HEK293 (cell line): ENCODE data around the gene COPE.

Experiments used
- CTCF ChIA-PET: fragments of 350-600 bp; formaldehyde crosslinking; extraction: SDS; loops from one replicate; lab custom pipeline; 2021; ENCODE audit warnings: antibody characterized with exemption; lab: Yijun Ruan, JAX
- POLR2A ChIA-PET: fragments of 300-600 bp; formaldehyde crosslinking; extraction: SDS; loops from one replicate; lab custom pipeline; 2020; ENCODE audit warnings: antibody characterized with exemption, inconsistent platforms; lab: Yijun Ruan, JAX
- H3K27ac ChIP-seq: fragments of 200-500 bp; sonication (Bioruptor generic); 2 replicates; pipeline ENCODE4 v1.5.1; 2014; ENCODE audit warnings: low read depth, low read length, control low read depth, inconsistent platforms; ENCODE audit errors: extremely low read depth
- H3K36me3 ChIP-seq, 2 experiments: fragments of 200-500 bp in 1 of 2; sonication (Bioruptor generic) in 1 of 2; 1 replicate in 1 of 2; 2 replicates in 1 of 2; pipeline ENCODE4 v1.5.1; 2014 to 2017; ENCODE audit warnings: inconsistent platforms in 2 of 2, low read length in 2 of 2; ENCODE audit not compliant: control insufficient read depth in 2 of 2, insufficient read depth in 1 of 2
- H3K4me1 ChIP-seq: fragments of 200-500 bp; sonication (Bioruptor generic); 2 replicates; pipeline ENCODE4 v1.5.1; 2014; ENCODE audit warnings: mild to moderate bottlenecking, low read length, inconsistent platforms; ENCODE audit not compliant: control insufficient read depth, insufficient read depth
- H3K4me3 ChIP-seq: 2 replicates; pipeline ENCODE4 v1.5.1; 2011; ENCODE audit warnings: low read depth, mild to moderate bottlenecking, control low read depth, low read length, moderate library complexity
- H3K9me3 ChIP-seq: fragments of 200-500 bp; sonication (Bioruptor generic); 2 replicates; pipeline ENCODE4 v1.5.1; 2014; ENCODE audit warnings: low read depth, low read length, inconsistent platforms; ENCODE audit not compliant: control insufficient read depth, insufficient read depth
- EGR2 ChIP-seq: fragments of 450-650 bp; formaldehyde crosslinking; IDR thresholded peaks from 2 replicates; pipeline ENCODE4 v1.5.1; 2016; ENCODE audit warnings: low read depth, missing biosample characterization, missing genetic modification characterization
- KLF9 ChIP-seq: fragments of 450-650 bp; formaldehyde crosslinking; IDR thresholded peaks from 2 replicates; pipeline ENCODE4 v1.5.1; 2016; ENCODE audit warnings: missing biosample characterization, missing genetic modification characterization, low read depth
- MYNN ChIP-seq: fragments of 450-650 bp; formaldehyde crosslinking; IDR thresholded peaks from 2 replicates; pipeline ENCODE4 v1.5.1; 2016; ENCODE audit warnings: missing biosample characterization, missing genetic modification characterization, borderline replicate concordance
- TRIM28 ChIP-seq: IDR thresholded peaks from 2 replicates; pipeline ENCODE4 v1.6.1; 2011; ENCODE audit warnings: low read length, control low read depth, borderline replicate concordance
- ZBTB8A ChIP-seq: fragments of 450-650 bp; formaldehyde crosslinking; IDR thresholded peaks from 2 replicates; pipeline ENCODE4 v1.5.1; 2016; ENCODE audit warnings: missing biosample characterization, missing genetic modification characterization
- ZFHX2 ChIP-seq: fragments of 450-650 bp; formaldehyde crosslinking; conservative IDR thresholded peaks from 2 replicates; pipeline ENCODE4 v1.5.1; 2016; ENCODE audit warnings: missing biosample characterization, missing genetic modification characterization
- ZNF202 ChIP-seq: fragments of 450-650 bp; formaldehyde crosslinking; IDR thresholded peaks from 2 replicates; pipeline ENCODE4 v1.5.1; 2016; ENCODE audit warnings: missing biosample characterization, missing genetic modification characterization, borderline replicate concordance
- ZNF221 ChIP-seq: fragments of 450-650 bp; formaldehyde crosslinking; IDR thresholded peaks from 2 replicates; pipeline ENCODE4 v1.5.1; 2017; ENCODE audit warnings: missing biosample characterization, missing genetic modification characterization, borderline replicate concordance
- ZNF23 ChIP-seq: fragments of 450-650 bp; formaldehyde crosslinking; IDR thresholded peaks from 2 replicates; pipeline ENCODE4 v1.5.1; 2016; ENCODE audit warnings: missing biosample characterization, missing genetic modification characterization, borderline replicate concordance
- ZNF341 ChIP-seq: fragments of 450-650 bp; formaldehyde crosslinking; IDR thresholded peaks from 2 replicates; pipeline ENCODE4; 2016; ENCODE audit warnings: low read depth, missing biosample characterization, missing genetic modification characterization
- ZNF366 ChIP-seq: fragments of 450-650 bp; formaldehyde crosslinking; conservative IDR thresholded peaks from 2 replicates; pipeline ENCODE4 v1.5.1; 2016; ENCODE audit warnings: missing biosample characterization, missing genetic modification characterization
- ZNF521 ChIP-seq: fragments of 450-650 bp; formaldehyde crosslinking; IDR thresholded peaks from 2 replicates; pipeline ENCODE4 v1.5.1; 2017; ENCODE audit warnings: missing biosample characterization, mild to moderate bottlenecking, missing genetic modification characterization
- ZNF596 ChIP-seq: fragments of 450-650 bp; IDR thresholded peaks from 2 replicates; pipeline ENCODE4 v1.5.0; 2018; ENCODE audit warnings: missing biosample characterization, mild to moderate bottlenecking, missing genetic modification characterization, moderate library complexity
- TF ChIP-seq, protein P1 (sequence below): fragments of 450-650 bp; formaldehyde crosslinking; IDR thresholded peaks from 2 replicates; pipeline ENCODE4 v1.5.1; 2017; ENCODE audit warnings: missing biosample characterization, missing genetic modification characterization
- TF ChIP-seq, protein P2 (sequence below): fragments of 450-650 bp; formaldehyde crosslinking; IDR thresholded peaks from 2 replicates; pipeline ENCODE4 v1.5.1; 2016; ENCODE audit warnings: missing biosample characterization, missing genetic modification characterization

COPE gene

DNA sequence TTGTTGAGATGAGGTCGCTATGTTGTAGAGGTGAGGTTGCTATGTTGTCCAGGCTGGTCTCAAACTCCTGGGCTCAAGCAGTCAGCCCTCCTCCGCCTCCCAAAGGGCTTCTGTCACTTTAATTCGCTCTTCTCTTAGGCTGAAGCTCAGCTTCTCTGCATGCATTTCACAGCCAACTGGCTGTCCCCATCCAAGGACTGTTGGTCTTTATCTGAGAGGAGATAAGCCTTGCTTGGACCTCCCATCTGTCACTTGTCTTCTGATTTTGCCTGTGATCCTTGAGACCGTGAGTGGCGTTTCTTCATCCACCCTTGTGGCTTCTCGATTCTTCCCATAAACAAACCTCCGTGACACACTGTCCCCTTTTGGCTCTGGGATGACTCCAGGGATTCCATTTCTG, 47.6 kb downstream of the COPE start:
- Histone ChIP-seq H3K27ac (no peak overlapping the region), H3K4me1 (peaks cover 5% of the 10 kb centered on the region), H3K4me3 (no peak overlapping the region), H3K9me3 (no peaks in the 10 kb centered on the region), H3K36me3 (peaks cover 4 to 46% of the 10 kb centered on the region in 2 experiments; a peak in 2 of 3 replicates)
- TF ChIP-seq ZNF23 (tag by site-specific recombination) (no peak), ZBTB8A (tag by site-specific recombination) (peak; percentile 44), ZNF341 (tag by site-specific recombination) (peak; percentile 60; the same call in 1 of the 2 replicates), ZNF596 (no peak), TRIM28 (peak; percentile 12; the same call in 1 of the 2 replicates)
- ChIA-PET CTCF (interaction anchor here (0.7 to 1.6 kb wide), 3 partner anchors 8 to 15 kb away, joined by 3 to 5 read pairs (median 4); no protein-coding TSS in a partner anchor), POLR2A (interaction anchor here (1.2 kb wide), 1 partner anchor 8 kb away, joined by 7 read pairs; no protein-coding TSS in a partner anchor)

DNA sequence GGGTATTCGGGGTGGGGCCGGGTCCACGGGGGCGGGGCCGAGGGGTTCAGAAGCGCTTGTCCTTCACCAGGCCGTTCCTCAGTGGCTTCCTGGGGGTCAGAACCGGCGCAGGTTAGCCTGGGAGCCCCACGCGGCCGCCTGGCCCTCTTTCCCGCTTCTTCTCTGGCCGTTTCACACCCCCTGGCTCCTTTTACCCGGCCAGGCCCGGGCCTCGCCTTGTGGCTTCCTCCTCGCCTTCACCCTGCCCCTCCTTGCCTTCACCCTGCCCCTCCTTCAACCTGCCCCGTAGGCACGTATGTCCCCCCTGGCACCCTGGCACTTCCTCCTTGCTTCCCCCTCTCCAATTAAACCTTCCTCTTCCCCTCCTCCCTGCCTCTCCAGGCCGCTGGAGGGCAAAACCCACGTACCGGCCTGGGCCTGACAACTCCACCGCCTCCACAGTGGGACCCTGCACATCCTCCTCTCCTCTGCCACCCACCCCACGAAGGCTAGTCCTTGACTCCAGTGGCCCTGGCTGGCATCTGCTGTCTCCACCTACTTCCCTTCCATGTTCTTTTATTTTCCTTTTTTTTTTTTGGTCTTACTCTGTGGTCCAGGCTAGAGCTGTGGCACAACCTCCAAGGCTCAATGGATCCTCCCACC, 48.5 kb downstream of the COPE start:
- POLR2A ChIA-PET, result interaction anchor here (1.2 kb wide), 1 partner anchor 9 kb away, joined by 7 read pairs; no protein-coding TSS in a partner anchor
- no peaks in the 10 kb centered on the region for H3K9me3 ChIP-seq

DNA sequence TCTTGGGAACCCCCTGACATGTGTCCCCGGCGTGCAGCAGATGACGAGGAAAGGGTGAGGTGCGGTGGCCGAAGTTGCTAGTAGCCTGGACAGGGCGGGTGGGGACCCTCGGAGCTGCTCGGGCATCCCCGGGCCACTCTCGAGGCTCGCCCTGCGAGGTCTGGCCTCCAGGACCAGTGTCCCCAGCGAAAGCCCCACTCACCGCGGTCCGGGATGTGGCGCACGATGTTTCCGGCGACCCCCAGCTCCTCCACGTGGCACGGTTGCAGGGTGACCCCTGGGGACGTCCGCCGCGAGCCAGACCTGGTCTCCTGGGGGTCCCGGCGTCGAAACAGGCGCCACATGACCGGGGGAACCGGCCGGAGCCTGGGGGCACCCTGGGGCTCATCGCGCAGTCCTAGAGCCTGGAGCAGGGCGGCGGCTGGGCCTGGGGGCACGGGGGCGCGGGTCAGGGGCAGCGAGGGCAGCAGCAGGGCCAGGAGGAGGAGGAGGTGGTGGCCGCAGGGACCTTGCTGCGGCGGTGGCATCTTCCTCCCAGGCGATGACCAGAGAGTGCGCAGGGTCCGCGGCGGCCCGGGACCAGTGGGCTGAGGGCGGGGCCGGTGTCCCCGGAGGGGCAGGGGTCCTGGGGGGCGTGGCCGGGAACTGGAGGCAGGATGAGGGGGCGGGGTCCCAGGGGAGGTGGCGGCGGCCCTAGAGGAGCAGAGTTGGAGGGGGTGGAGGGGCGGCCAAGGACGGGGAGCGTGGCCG, 49.2 kb downstream of the COPE start:
- CTCF ChIA-PET, result no interaction called here
- TF ChIP-seq KLF9 (peak; percentile 31; the same call in 1 of the 2 replicates), ZNF521 (no peak)
- TF ChIP-seq, all 188 proteins: peak for 1
- Histone ChIP-seq H3K27ac (no peak overlapping the region), H3K9me3 (no peaks in the 10 kb centered on the region), H3K4me3 (no peak overlapping the region), H3K36me3 (peaks cover 0 to 47% of the 10 kb centered on the region in 2 experiments; a peak in 1 of 3 replicates), H3K4me1 (peaks cover 5% of the 10 kb centered on the region)
- POLR2A ChIA-PET, result no interaction called here

More for the DNA sequence above, 48.5 kb downstream of the COPE start:
- H3K4me3 ChIP-seq, result no peak overlapping the region
- H3K4me1 ChIP-seq, result peaks cover 5% of the 10 kb centered on the region
- H3K27ac ChIP-seq, result no peak overlapping the region
- TF ChIP-seq ZNF202 (tag by site-specific recombination) (no peak), MYNN (tag by site-specific recombination) (no peak), ZNF366 (peak; percentile 50; the same call in 1 of the 2 replicates), ZNF221 (tag by site-specific recombination) (no peak), ZFHX2 (tag by site-specific recombination) (peak; percentile 84), EGR2 (tag by site-specific recombination) (peak; percentile 91)
- TF ChIP-seq, protein P1, sequence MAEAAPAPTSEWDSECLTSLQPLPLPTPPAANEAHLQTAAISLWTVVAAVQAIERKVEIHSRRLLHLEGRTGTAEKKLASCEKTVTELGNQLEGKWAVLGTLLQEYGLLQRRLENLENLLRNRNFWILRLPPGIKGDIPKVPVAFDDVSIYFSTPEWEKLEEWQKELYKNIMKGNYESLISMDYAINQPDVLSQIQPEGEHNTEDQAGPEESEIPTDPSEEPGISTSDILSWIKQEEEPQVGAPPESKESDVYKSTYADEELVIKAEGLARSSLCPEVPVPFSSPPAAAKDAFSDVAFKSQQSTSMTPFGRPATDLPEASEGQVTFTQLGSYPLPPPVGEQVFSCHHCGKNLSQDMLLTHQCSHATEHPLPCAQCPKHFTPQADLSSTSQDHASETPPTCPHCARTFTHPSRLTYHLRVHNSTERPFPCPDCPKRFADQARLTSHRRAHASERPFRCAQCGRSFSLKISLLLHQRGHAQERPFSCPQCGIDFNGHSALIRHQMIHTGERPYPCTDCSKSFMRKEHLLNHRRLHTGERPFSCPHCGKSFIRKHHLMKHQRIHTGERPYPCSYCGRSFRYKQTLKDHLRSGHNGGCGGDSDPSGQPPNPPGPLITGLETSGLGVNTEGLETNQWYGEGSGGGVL (tag by site-specific recombination), result peak; percentile 20; the same call in 1 of the 2 replicates
- TF ChIP-seq, protein P2, sequence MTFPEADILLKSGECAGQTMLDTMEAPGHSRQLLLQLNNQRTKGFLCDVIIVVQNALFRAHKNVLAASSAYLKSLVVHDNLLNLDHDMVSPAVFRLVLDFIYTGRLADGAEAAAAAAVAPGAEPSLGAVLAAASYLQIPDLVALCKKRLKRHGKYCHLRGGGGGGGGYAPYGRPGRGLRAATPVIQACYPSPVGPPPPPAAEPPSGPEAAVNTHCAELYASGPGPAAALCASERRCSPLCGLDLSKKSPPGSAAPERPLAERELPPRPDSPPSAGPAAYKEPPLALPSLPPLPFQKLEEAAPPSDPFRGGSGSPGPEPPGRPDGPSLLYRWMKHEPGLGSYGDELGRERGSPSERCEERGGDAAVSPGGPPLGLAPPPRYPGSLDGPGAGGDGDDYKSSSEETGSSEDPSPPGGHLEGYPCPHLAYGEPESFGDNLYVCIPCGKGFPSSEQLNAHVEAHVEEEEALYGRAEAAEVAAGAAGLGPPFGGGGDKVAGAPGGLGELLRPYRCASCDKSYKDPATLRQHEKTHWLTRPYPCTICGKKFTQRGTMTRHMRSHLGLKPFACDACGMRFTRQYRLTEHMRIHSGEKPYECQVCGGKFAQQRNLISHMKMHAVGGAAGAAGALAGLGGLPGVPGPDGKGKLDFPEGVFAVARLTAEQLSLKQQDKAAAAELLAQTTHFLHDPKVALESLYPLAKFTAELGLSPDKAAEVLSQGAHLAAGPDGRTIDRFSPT (tag by site-specific recombination), result peak; percentile 56; the same call in 1 of the 2 replicates
- CTCF ChIA-PET, result interaction anchor here (0.7 to 1.6 kb wide), 3 partner anchors 9 to 14 kb away, joined by 3 to 5 read pairs (median 4); no protein-coding TSS in a partner anchor
- H3K36me3 ChIP-seq, result peaks cover 0 to 44% of the 10 kb centered on the region in 2 experiments; a peak in 1 of 3 replicates
